Neutrophil (primary cell): Measurements from ENCODE around the gene ZNF618.

Source experiments
- H3K27ac ChIP-seq: fragments of 200-600 bp; sonication (generic); 2 replicates; pipeline ENCODE4 v1.5.1; 2016; ENCODE audit warnings: mild to moderate bottlenecking, moderate library complexity
- H3K27me3 ChIP-seq: fragments of 200-600 bp; sonication (generic); 2 replicates; pipeline ENCODE4 v1.6.0; 2016; ENCODE audit warnings: mild to moderate bottlenecking
- H3K36me3 ChIP-seq: fragments of 200-600 bp; sonication (generic); 2 replicates; pipeline ENCODE4 v1.5.1; 2017
- H3K4me1 ChIP-seq, 2 experiments: fragments of 200-600 bp in 1 of 2; sonication (generic) in 1 of 2; 1 replicate in 1 of 2; 2 replicates in 1 of 2; pipeline versions ENCODE4 v1.5.1 to v1.6.1; 2013 to 2016; ENCODE audit warnings: low read depth in 1 of 2, low read length in 1 of 2, mild to moderate bottlenecking in 1 of 2, moderate library complexity in 1 of 2; ENCODE audit not compliant: control insufficient read depth in 1 of 2, insufficient read depth in 1 of 2
- H3K4me3 ChIP-seq, 2 experiments: fragments of 200-600 bp in 1 of 2; sonication (generic) in 1 of 2; 1 replicate in 1 of 2; 2 replicates in 1 of 2; pipeline ENCODE4 v1.5.1; 2013 to 2016; ENCODE audit warnings: low read depth in 1 of 2, low read length in 1 of 2, mild to moderate bottlenecking in 1 of 2, moderate library complexity in 1 of 2
- H3K9me3 ChIP-seq: fragments of 200-600 bp; sonication (generic); 2 replicates; pipeline ENCODE4 v1.5.1; 2016
- TF ChIP-seq, protein P1 (sequence below): fragments of 200-600 bp; sonication (generic); IDR thresholded peaks from 2 replicates; pipeline ENCODE4 v1.5.1; 2016; ENCODE audit warnings: antibody characterized with exemption

ZNF618 gene

DNA sequence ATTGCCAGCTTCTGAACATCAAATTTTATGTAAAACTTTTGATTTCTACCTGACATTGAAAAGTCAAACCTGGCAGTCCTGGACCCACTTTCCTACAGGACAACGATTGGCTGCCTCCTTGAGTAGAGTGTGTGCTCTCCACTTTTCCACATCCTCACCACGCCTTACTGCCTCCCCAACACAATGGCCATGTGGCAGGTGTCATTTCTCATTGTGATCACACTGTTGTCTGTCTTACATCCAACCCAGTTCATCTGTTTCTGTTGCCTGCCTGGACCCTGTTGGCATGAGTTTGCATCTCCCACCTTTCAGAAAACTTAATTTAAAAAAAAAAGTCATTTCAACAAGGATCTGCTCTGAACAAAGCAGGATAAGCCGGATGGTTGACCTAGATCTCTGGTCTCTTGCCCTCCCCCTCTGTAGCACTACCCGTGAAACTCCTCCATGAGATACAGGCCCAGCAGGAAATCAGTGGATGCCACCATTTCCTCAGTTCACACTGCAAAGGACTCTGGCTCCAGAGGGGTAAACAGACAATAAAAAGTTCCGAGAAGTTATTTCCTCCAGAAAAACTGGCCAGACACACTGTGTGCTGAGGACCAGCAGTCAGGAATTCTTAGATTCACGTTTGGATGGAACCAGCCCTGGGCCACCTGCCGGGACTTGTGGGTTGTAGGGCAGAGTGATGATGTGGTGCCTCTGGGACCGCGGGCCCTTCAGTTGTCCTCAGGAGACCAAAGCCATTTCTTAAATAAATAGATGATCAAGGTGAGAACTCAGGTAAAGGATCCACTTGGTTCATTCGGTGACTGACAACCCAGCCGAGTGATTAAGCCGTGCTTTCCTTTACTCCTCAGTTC lies 153.4 kb downstream of the ZNF618 start:
- TF ChIP-seq, protein P1, sequence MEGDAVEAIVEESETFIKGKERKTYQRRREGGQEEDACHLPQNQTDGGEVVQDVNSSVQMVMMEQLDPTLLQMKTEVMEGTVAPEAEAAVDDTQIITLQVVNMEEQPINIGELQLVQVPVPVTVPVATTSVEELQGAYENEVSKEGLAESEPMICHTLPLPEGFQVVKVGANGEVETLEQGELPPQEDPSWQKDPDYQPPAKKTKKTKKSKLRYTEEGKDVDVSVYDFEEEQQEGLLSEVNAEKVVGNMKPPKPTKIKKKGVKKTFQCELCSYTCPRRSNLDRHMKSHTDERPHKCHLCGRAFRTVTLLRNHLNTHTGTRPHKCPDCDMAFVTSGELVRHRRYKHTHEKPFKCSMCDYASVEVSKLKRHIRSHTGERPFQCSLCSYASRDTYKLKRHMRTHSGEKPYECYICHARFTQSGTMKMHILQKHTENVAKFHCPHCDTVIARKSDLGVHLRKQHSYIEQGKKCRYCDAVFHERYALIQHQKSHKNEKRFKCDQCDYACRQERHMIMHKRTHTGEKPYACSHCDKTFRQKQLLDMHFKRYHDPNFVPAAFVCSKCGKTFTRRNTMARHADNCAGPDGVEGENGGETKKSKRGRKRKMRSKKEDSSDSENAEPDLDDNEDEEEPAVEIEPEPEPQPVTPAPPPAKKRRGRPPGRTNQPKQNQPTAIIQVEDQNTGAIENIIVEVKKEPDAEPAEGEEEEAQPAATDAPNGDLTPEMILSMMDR = no peak
- Histone ChIP-seq H3K4me3 (no peak overlapping the region), H3K36me3 (no peaks in the 10 kb centered on the region), H3K9me3 (no peaks in the 10 kb centered on the region), H3K4me1 (no peaks in the 10 kb centered on the region), H3K27ac (no peak overlapping the region), H3K27me3 (no peaks in the 10 kb centered on the region)

GRCh38 chr9:114030364-114030763 lies 154.3 kb downstream of the ZNF618 start:
- Histone ChIP-seq H3K36me3 (no peaks in the 10 kb centered on the region), H3K27ac (no peak overlapping the region), H3K9me3 (no peaks in the 10 kb centered on the region), H3K27me3 (no peaks in the 10 kb centered on the region), H3K4me1 (no peaks in the 10 kb centered on the region), H3K4me3 (no peak overlapping the region)
- TF ChIP-seq, protein P1 = no peak

GRCh38 chr9:114031037-114031630 lies 155.0 kb downstream of the ZNF618 start:
- H3K36me3 ChIP-seq = no peaks in the 10 kb centered on the region
- H3K4me1 ChIP-seq = no peaks in the 10 kb centered on the region
- H3K27me3 ChIP-seq = no peaks in the 10 kb centered on the region
- TF ChIP-seq, protein P1 = no peak
- no peaks in the 10 kb centered on the region for H3K9me3 ChIP-seq
- H3K4me3 ChIP-seq = no peak overlapping the region
- H3K27ac ChIP-seq = no peak overlapping the region

DNA sequence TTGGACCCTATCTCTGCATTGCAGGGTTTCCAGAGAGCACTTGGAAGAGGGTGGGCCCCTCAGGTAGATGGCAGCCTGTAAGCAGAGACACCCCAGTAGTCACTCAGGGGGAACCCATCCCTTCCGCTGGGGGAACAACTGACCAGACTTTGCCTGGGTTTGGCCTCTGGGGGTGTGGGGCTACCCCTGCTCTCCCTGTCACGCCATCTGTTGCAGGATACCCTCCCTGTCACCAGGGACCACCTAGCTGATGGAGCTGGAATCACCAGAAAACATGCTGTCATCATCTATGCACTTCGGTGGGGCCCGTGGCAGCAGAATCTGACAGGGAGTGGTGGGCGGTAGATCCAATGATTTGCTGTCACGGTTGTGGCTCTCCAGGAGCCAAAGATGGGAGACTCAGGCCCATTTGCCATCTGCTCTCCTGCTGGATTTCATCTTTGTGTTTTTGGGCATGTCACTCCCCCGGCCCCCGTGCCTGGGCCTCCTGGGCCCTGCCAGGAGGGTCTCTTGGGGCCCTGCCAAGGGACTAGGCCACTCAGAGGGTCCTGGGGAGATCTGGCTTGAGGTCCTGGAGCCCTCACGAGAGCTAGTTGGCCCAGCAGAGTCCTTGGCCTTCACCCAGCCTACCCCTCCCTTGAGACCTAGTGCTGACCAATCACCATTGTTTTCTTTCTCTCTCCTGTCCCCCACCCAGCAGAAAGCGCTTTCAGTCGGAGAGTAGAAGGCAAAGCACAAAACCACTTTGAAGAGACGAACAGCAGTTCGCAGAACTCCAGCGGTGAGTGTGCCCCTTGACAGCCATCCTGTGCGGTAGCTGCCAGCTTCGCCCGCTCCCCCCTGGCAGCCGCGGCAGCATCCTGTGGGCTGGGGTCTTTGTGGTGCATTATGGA lies 156.1 kb downstream of the ZNF618 start:
- no peaks in the 10 kb centered on the region for H3K36me3 ChIP-seq
- H3K9me3 ChIP-seq = no peaks in the 10 kb centered on the region
- no peaks in the 10 kb centered on the region for H3K27me3 ChIP-seq
- no peak overlapping the region for H3K4me3 ChIP-seq
- TF ChIP-seq, protein P1 = no peak
- no peaks in the 10 kb centered on the region for H3K4me1 ChIP-seq
- no peak overlapping the region for H3K27ac ChIP-seq

DNA sequence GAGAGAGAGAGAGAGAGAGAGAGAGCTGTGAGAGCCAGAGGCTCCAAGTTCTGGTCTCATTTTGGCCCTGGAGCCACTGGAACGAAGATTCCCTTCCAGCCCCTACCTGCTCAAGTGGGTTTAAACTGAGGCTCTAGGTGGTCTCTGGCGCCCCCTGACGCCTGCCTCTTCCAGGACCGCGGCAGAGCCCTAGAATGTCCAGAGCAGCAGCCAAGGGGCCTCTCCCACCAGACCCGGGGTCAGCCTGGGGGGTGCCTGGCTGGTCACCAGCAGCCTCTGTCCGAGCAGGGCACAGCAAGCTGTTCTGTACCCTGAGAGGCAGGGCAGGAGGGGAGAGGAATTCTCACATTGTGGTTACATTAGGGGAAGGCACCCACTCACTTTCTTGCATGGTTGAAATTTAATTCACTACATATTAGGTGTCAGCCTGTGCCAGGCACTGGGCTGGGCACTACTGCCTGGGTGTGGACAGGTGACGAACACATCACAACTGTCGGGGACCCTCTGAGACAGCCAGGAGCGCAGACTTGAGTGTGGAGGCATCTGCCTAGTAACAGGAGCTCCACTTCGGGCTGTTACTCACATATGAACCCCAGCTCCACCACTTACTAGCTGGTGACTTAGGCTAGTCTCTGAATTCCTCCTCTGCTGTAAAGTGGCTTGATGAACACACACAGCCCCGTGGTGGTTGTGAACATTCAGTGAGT lies 157.4 kb downstream of the ZNF618 start:
- Histone ChIP-seq H3K9me3 (no peaks in the 10 kb centered on the region), H3K27me3 (no peaks in the 10 kb centered on the region), H3K27ac (no peak overlapping the region), H3K4me1 (no peaks in the 10 kb centered on the region), H3K4me3 (no peak overlapping the region), H3K36me3 (no peaks in the 10 kb centered on the region)
- TF ChIP-seq, protein P1 = no peak
